ENCODE results near the gene CSNK1G1.
A peak's percentile ranks its signal among the peaks of the same experiment; 100 is the strongest.
"Not testable (repeated sequence)": the region's sequence is repeated elsewhere in the genome, so short reads cannot be mapped to it uniquely, and the experiment has no call there.

Gene CSNK1G1

DNA sequence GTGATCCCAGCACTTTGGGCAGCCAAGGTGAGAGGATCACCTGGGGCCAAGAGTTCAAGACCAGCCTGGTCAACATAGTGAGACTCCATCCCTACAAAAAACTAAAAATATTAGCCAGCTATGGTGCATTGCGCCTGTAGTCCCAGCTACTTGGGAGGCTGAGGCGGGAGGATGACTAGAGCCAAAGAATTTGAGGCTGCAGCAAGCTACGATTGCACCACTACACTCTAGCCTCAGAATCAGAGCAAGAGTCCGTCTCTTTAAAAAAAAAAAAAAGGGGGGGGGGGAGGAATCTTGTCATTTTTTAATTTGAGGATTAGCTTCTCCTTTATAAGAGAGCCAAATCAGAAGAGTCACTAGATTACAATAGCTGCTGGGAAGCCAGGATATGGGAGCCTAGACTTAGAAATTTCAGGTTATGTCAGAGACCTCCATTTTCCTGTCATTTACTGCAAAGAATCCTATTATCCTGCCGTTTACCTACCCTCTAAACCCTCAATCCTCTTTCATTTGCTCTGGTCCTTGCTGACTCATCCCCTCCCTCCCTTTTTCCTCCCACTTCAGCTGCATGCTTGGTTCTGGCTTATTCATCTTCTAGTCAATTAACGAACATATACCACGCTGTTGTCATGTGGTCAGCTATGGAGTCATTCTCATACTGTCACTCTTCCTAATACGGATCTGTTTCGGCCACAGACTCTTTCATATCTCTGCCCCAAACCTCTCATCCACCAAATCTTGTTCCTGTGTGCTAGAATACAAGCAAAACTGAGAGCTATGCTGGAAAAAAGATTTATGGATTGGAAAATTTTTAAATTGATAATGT, 109.4 kb downstream of the CSNK1G1 start:
- DNase-seq (ENCODE audit: low read depth in 1 of 2, low spot score in 1 of 2) = no peak
- in situ Hi-C loops (cut with HindIII; ENCODE audit: low pct_unique_long_range_greater_than_20kb, low sequenced_read_pairs) = no loop called here
- no peak for TF ChIP-seq JUND (IDR thresholded peaks at IDR 0.05; ENCODE audit: low read depth)

DNA sequence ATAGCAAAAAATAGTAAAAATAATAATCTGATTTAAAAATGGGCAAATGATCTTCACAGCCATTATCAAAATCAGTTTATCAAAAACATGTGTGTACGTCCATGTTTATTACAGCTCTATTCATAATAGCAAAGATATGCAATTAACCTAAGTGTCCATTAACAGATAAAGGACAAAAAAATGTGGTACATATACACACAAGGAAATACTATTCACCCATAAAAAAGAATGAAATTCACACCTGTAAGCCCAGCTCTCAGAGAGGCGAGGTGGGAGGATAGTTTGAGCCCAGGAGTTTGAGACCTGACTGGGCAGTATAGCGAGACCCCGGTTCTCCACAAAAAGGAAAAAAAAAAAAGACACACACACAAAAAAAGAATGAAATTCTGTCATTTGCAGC, 110.6 kb downstream of the CSNK1G1 start:
- no peak for TF ChIP-seq JUND (IDR thresholded peaks at IDR 0.05; ENCODE audit: low read depth)
- in situ Hi-C loops (cut with HindIII; ENCODE audit: low pct_unique_long_range_greater_than_20kb, low sequenced_read_pairs) = no loop called here

DNA sequence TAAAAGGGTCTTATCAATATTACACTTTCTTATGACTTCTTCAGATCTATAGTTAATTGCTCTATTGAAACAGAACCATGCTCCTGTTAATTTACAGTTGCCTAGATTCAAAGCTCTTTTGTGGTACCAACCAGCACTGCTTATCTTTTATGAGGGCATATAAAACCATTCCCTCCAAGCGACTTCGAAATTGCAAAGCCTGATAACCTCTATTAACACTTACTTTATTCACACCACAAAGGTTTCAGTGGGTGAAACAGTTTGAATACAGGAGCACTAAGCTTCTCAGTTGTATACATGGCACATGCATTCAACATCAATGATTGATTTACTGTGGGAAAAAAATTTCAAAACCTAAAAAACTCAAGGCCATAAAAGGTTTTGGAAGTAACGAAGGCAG, 118.3 kb downstream of the CSNK1G1 start:
- in situ Hi-C loops (cut with HindIII; ENCODE audit: low pct_unique_long_range_greater_than_20kb, low sequenced_read_pairs) = no loop called here
- no peak for TF ChIP-seq JUND (IDR thresholded peaks at IDR 0.05; ENCODE audit: low read depth)
- DNase-seq (ENCODE audit: low read depth in 1 of 2, low spot score in 1 of 2) = no peak

More for the DNA sequence above, 110.6 kb downstream of the CSNK1G1 start:
- DNase-seq (ENCODE audit: low read depth in 1 of 2, low spot score in 1 of 2) = no peak

DNA sequence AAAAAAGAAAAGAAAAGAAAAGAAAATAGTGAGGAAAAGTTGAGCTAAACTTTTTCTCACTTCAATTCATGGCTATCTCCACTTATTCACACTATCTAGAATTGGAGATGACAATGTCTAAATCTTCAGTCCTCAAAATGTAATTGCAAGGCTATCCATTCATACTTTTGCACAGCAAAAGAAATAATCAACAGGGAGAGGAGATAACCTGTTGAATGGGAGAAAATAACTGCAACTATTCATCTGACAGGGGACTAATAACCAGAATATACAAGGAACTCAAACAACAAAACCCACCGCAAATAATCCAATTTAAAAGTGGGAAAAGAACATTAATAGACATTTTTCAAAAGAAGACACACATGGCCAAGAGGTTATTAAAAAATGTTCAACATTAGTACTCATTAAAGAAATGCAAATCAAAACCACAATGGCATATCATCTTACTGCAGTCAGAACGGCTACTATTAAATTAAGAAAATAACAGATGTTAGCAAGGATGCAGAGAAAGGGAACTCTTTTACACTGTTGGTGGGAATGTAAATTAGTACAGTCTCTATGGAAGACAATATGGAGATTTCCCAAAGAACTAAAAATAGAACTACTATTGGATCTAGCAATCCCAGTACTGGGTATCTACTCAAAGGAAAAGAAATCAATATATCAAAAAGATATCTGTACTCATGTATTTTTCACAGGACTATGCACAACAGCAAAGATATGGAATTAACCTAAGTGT, 119.6 kb downstream of the CSNK1G1 start:
- DNase-seq (ENCODE audit: low read depth in 1 of 2, low spot score in 1 of 2) = no peak
- in situ Hi-C loops (cut with HindIII; ENCODE audit: low pct_unique_long_range_greater_than_20kb, low sequenced_read_pairs) = no loop called here

DNA sequence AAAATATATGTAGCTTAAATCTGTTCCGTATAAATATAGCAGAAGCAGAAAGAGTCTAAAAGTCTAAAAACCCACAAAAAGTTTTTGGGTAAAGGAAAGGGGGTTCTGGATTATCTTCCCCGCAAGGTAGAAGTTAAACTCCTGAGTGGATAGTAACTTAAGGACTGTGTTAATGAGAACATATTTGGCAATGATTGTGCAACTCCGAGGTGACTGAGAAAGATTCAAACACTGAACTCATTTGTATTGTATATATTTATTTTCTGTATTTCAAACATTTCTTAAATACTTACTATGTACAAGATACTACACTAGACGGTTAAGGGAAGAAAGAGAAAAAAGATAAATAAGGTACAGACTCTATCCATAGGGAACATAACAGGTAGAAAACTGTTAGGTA, 120.4 kb downstream of the CSNK1G1 start:
- in situ Hi-C loops (cut with HindIII; ENCODE audit: low pct_unique_long_range_greater_than_20kb, low sequenced_read_pairs) = no loop called here
- DNase-seq (ENCODE audit: low read depth in 1 of 2, low spot score in 1 of 2) = no peak
- no peak for TF ChIP-seq JUND (IDR thresholded peaks at IDR 0.05; ENCODE audit: low read depth)

More for the DNA sequence above, 119.6 kb downstream of the CSNK1G1 start:
- no peak for TF ChIP-seq JUND (IDR thresholded peaks at IDR 0.05; ENCODE audit: low read depth)

DNA sequence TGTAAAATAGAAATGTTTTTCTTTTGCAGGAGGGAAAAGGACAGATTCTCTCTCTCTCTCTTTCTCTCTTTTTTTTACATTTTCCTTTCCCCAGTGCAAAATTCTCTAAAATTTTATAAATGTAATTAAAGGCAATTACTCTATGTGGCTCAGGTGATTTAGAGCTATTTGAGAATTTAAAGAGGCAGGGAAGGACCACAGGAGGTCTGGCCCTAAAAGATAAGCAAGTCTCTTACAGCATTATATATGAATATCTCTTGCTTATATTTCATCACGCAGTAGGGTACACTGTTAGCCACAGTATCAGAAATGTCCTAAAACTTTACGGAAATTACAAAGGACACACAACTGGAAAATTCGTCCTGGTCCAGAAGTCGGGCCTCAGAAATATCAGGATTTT, 122.7 kb downstream of the CSNK1G1 start:
- no peak for DNase-seq (ENCODE audit: low read depth in 1 of 2, low spot score in 1 of 2)
- TF ChIP-seq JUND (IDR thresholded peaks at IDR 0.05; ENCODE audit: low read depth) = no peak
- in situ Hi-C loops (cut with HindIII; ENCODE audit: low pct_unique_long_range_greater_than_20kb, low sequenced_read_pairs) = no loop called here

DNA sequence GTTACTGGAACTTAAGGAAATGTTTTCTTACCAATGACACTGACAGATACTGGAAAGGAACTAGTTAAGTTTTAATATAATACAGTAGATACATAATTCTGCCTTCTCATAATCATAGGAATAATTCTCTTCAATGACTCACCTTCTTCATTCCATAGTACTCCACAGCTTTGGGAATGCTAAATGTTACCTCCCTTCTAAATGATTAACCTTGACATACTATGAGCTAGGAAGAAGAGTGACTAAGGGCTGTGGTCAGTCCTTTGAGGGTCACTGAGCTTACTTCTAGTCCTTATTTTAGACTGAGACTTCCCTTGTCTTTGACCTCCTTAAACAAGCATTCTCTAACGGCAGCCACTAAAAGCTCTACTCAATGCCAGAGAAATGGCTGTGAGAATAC, 123.6 kb downstream of the CSNK1G1 start:
- TF ChIP-seq JUND (IDR thresholded peaks at IDR 0.05; ENCODE audit: low read depth) = no peak
- DNase-seq (ENCODE audit: low read depth in 1 of 2, low spot score in 1 of 2) = no peak
- in situ Hi-C loops (cut with HindIII; ENCODE audit: low pct_unique_long_range_greater_than_20kb, low sequenced_read_pairs) = no loop called here

DNA sequence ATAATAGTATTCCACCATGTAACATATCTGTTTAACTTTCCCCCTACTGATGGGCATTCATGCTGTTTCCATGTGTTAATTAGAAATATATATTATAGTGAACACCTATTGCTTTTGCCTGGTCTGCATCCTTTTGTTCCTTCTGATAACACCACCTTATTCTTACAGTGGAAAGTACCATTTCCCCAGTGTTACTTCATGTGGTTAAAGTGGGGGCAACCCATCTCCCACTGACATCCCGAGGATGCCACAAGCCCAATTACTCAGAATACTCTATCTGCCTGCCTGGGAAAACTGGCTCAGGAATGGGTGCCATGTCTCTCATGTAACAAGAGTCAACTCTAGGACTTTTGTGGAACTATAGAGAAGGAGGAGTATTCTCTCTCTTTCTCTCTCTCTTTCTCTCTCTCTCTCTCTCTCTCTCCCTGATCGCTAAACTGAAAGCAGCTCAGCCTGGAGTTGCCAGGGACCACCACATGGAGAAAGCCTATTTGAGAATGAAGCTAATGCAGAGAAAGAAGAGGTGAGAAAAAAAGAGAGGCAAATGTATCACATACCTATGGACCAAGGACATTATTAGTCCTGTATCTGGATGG, 126.7 kb downstream of the CSNK1G1 start:
- no peak for TF ChIP-seq JUND (IDR thresholded peaks at IDR 0.05; ENCODE audit: low read depth)
- in situ Hi-C loops (cut with HindIII; ENCODE audit: low pct_unique_long_range_greater_than_20kb, low sequenced_read_pairs) = no loop called here
- no peak for DNase-seq (ENCODE audit: low read depth in 1 of 2, low spot score in 1 of 2)

DNA sequence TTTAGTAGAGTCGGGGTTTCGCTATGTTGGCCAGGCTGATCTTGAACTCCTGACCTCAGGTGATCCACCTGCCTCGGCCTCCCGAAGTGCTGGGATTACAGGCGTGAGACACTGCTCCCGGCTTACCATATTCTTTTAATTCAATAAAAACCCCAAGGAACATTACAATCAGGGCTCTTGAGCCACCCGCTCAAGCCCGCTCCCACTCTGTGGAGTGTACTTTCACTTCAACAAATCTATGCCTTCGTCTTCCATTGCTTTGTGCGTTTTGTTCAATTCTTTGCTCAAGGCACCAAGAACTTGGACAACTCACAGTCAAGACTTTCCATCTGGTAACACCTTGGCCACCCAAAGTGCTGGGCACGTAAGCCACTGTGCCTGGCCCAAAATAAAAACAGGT, 130.2 kb downstream of the CSNK1G1 start:
- TF ChIP-seq JUND (IDR thresholded peaks at IDR 0.05; ENCODE audit: low read depth) = no peak

DNA sequence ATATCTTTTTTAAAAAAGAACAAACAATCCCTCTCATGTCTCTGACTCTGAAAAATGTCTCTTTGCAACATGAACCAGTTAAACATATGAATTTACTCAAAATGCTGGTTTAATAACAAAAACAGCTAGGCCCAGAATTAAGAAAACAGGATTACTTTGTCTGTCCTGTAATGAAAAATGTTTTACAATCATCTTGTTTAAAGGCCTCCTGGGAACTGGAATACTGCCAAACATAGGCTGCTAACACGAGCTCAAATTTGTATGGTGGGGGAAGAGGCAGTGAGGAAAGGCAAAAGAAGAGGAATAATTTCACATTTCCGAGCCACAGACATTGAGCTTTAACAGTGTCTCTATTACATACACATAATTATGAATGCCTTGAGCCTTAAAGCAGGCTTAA, 131.5 kb downstream of the CSNK1G1 start:
- no peak for TF ChIP-seq JUND (IDR thresholded peaks at IDR 0.05; ENCODE audit: low read depth)
- DNase-seq (ENCODE audit: low read depth in 1 of 2, low spot score in 1 of 2) = peak in 1 of 2 experiments; percentile 7
- in situ Hi-C loops (cut with HindIII; ENCODE audit: low pct_unique_long_range_greater_than_20kb, low sequenced_read_pairs) = no loop called here

More for the DNA sequence above, 130.2 kb downstream of the CSNK1G1 start:
- DNase-seq (ENCODE audit: low read depth in 1 of 2, low spot score in 1 of 2) = no peak
- in situ Hi-C loops (cut with HindIII; ENCODE audit: low pct_unique_long_range_greater_than_20kb, low sequenced_read_pairs) = no loop called here

DNA sequence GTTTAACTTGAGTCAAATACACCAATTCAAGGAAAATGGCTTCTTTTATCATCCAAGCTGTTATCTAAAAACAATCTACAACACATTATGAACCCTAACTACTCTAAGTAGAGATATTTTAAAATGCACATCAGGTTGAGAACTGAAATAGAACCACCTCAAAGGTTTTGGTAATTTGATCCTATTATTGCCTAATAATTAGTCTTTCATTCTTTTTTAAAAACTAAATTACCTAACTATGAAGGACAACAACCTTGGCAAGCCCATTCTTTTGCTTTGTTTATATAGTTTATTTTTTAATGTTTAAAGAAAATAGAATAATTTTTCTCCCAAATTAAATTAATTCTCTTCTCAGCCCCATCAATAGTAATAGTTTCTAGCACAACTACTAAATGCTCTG, 132.1 kb downstream of the CSNK1G1 start:
- DNase-seq (ENCODE audit: low read depth in 1 of 2, low spot score in 1 of 2) = no peak
- in situ Hi-C loops (cut with HindIII; ENCODE audit: low pct_unique_long_range_greater_than_20kb, low sequenced_read_pairs) = no loop called here
- no peak for TF ChIP-seq JUND (IDR thresholded peaks at IDR 0.05; ENCODE audit: low read depth)

DNA sequence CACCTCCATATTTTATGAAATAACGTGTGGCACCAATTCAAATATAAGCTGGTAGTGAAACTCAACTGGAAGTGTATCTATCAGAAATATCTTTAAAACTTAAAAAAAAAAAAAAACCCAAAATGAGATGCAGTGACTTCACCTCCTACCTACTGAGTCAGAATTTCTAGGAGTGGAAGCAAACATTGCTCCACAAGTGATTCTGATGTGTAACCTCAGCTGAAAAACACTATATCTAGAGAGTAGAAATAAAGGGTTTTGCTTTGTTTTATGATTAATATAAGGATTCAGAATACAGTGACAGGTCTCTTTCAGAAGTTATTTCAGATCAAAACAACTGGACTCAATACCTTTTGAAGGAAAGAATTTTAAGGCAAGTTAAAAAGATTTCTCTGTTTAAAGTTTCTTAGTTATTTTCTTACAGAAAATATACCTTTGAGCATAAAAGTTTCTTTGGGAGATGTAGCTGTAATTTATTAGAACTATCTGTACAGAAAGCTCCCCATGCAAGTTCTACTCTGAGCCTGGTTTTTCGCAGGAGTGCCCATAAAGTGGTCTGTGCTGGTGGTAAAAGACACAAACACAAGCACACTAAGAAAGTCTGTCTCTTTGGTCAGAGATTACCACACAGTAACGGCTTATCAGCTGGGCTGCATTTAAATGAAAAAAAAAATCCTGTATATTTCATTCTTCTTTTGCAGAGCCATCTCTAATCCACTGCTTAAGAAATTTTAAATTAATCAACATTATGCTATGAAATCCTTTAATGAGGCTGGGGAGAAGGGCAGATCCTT, 133.2 kb downstream of the CSNK1G1 start:
- TF ChIP-seq JUND (IDR thresholded peaks at IDR 0.05; ENCODE audit: low read depth) = no peak
- in situ Hi-C loops (cut with HindIII; ENCODE audit: low pct_unique_long_range_greater_than_20kb, low sequenced_read_pairs) = no loop called here
- no peak for DNase-seq (ENCODE audit: low read depth in 1 of 2, low spot score in 1 of 2)

DNA sequence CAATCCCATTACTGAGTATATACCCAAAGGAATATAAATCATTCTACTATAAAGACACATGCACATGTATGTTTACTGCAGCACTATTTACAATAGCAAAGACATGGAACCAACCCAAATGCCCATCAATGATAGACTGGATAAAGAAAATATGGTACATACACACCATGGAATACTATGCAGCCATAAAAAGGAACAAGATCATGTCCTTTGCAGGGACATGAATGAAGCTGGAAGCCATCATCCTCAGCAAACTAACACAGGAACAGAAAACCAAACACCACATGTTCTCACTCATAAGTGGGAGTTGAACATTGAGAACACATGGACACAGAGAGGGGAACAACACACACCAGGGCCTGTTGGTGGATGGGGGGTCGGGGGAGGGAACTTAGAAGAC, 134.1 kb downstream of the CSNK1G1 start:
- in situ Hi-C loops (cut with HindIII; ENCODE audit: low pct_unique_long_range_greater_than_20kb, low sequenced_read_pairs); DNase-seq (ENCODE audit: low read depth in 1 of 2, low spot score in 1 of 2): not testable (repeated sequence)

DNA sequence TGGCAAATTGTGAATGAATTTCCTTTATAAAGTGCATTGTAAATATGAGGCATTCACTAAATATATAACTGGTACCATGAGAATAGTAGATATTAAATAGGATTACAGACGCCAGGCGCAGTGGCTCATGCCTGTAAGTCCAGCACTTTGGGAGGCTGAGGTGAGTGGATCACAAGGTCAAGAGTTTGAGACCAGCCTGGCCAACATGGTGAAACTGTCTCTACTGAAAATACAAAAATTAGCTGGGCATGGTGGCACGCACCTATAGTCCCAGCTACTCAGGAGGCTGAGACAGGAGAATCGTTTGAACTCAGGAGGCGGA, 138.6 kb downstream of the CSNK1G1 start:
- in situ Hi-C loops (cut with HindIII; ENCODE audit: low pct_unique_long_range_greater_than_20kb, low sequenced_read_pairs); DNase-seq (ENCODE audit: low read depth in 1 of 2, low spot score in 1 of 2): not testable (repeated sequence)

Measured in T47D (cell line).